HG03175 (cell line): ENCODE data around the gene SFXN2.
"Not testable (repeated sequence)": the region's sequence is repeated elsewhere in the genome, so short reads cannot be mapped to it uniquely, and the experiment has no call there.

Experiments
- ATAC-seq: cut with Tn5 transposase; IDR thresholded peaks from one replicate; pipeline ENCODE4 v1.9.1; 2021; ENCODE audit warnings: mild to moderate bottlenecking, moderate library complexity; ENCODE audit not compliant: unreplicated experiment

The SFXN2 gene, protein sequence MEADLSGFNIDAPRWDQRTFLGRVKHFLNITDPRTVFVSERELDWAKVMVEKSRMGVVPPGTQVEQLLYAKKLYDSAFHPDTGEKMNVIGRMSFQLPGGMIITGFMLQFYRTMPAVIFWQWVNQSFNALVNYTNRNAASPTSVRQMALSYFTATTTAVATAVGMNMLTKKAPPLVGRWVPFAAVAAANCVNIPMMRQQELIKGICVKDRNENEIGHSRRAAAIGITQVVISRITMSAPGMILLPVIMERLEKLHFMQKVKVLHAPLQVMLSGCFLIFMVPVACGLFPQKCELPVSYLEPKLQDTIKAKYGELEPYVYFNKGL

DNA sequence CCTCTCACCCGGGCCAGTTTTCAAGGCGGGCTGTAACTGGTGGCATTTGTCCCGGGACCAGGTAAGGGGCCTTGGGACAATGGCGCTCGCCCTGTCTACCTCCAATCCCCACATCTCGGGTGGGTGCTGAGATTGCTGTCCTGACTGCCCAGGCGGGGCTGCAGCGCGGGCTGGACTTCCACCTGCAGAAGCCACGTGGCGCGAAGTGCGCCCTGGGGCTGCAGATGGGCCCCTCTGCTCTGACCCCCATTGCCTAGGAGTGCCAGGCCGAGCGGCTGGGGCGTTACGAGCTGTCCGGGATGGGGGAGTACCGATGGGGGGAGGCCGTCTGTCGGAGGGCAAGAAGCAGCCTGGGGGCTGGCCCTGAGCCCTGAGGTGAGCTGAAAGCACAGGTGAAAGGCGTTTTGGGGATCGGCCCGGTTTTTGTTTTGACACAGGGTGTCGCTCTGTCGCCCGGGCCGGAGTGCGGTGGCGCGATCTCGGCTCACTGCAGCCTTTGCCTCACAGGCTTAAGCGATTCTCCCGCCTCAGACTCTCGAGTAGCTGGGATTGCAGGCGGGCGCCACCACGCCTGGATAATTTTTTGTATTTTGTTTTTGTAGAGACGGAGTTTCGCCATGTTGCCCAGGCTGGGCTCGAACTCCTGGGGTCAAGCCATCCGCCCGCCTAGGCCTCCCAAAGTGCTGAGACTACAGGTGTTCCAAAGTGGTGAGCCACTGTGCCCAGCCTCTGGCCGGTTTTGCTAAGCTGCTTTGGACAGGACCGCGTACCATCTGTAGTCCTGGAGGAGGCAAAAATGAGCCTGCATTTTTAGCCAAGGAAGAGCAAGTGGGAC is at the start of gene SFXN2:
SFXN2 (plus strand) TSS at position 16 of the 835 bp plus-strand sequence. CDS start 12,001 bp downstream, outside the sequence.
- peak; percentile 23 for ATAC-seq

DNA sequence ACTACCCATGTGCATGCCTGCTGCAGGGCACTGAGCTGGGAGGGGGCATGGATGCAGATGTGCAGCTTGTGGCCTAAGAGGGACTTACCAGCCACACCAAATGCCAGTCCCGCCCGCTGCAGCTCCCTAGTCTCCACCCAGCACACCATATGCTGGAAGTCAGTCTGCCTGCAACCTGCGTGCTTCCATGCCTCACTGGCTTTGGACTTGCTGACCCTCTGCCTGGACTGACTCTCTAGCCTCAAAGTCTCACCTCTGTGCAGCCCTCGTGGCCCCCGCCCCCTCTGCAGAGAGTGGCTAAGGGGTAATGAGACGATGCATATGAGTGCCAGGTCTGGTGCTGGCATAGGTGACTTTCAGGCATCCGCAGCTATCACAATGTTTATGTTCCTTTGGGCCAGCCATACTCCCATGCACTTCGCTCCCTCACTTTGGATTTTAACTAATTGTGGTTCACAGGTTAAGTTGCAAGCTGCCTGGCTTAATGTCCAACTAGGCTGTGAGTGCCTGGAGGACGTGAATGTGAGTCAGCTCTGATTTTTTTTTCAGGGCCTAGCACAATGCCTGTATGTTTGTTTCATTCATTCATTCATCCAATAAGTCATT is 48.4 kb upstream of the SFXN2 start:
- no peak for ATAC-seq

GRCh38 chr10:102667411-102667810 is 47.0 kb upstream of the SFXN2 start:
- not testable (repeated sequence) for ATAC-seq

DNA sequence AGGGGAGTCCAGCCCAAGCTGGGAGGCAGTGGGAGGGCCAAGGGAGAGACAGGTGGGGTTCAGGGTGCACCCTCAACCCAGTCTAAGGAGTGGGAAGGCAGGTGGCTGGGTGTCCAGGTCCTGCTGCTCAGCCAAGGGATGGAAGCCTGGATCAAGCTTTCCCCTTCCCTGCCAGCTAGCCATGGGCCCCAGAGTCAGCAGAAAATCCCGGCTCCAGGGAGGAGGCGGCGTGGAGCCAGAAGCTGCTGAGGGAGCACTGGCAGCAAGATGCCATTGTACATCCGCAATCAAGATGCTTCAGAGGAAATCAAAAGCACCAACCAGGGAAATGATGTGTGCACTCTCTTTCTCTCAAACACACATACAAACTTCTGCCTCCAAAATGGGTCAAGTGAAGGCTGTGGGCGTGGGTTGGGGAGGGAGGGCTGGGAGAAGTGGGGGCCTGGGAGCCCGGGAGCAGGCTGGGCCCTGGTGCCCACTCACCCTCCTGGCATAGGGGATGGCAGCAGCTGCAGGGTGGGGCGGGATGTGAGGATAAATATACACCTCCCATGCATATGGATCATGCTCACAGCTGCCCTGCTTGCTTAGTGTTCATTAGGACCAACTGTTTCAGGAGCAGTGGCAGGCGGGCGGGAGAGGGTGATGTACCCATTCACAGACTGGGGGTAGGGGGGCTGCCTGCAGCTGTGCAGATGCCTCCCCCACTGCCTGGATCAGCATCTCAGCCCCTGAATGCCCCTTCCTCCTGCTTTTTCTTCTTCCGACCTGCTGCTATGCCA is 45.9 kb upstream of the SFXN2 start:
- ATAC-seq, result no peak

DNA sequence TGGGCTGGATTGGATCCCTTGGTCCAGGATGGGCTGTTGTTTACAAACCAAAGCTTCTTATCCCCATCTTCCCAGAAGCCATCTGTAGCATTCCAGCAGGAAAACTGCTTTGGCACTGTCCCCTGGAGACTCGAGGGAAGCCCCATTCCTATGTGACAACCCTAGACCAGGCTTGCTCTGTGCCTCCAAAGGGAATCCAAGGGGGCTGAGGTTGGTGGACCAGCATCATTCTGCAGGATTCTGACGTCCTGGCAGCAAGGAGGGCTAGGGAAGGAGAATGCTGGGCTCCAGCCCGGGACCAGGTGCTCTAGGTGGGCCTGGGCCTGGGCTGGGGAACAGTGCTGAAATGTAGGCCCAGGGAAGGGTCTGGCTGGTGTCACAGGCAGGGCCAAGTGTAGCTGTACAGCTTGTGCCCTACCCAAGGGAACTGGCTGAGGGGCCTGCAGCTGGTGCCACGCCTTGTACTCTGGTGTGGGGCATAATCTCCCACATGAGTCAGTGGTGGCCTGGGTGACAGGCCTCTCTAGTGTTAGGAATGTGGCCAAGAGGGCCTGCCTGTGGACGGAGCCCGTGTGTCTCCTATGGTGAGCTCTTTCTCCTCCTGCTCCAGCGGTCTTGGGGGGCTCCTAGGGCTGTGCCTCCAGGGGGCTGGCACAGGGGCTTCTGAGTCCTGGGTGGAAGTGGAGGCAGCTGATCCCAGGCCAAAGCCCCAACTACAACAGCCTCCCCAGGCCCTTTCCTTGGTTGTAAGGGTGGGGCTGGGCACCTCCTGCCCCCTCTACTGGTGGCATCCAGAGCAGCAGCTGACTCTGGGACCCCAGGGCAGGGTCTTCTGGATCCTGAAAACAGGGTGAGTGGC is 45.0 kb upstream of the SFXN2 start:
- no peak for ATAC-seq

DNA sequence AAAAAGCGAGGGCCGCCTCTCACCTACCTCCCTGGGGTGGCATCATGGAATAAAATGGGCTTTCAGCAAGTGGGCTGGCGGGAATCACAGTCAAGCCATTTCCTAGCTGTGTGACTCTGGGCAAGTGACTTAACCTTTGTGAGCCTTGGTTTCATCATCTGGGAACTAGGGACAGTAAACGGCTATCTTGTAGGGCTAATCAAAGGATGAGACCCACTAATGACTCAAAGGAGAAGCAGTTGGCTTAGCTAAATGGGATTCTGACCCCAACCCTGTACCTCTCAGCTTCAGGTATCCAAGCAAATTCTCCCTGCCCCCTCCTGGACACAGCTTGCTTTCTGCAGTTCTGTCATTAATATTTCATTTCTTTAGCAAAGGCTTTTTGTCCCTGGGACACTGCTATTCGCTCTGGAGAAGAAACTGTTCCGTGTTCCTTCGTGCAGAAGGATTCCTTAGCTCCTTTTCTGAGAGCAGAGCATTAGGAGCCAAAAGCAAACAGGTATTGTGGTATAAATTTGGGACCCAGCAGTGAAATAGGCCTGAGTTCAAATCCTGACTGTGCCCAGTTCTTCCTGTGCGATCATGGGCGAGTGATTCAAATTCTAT is 44.3 kb upstream of the SFXN2 start:
- no peak for ATAC-seq

DNA sequence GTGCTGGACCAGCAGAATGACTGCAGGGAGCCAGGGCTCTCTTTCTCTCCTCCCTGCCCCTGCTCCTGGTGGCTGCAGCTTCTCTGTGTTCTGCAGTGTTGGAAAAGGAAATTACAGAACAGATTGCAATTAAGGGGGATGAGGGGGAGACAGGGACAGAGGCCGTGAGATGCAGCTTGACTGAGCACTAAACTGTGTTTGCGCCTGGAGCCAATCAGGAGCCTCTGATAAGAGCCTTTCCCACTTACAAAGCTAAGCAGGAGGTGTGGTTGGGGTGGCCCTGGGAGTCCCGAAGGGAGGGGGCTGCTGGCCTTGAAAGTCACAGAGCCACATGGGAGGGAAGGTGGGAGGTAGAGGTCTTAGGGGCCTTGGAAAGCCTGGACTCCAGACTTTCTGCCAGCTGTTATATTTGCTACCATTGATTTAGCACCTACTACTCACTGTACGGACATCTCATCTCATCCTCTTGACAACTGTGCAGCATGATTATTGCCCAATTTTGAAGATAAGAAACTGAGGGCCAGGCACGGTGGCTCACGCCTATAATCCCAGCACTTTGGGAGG is 43.5 kb upstream of the SFXN2 start:
- no peak for ATAC-seq

GRCh38 chr10:102673236-102673818 is 41.1 kb upstream of the SFXN2 start:
- ATAC-seq, result no peak

DNA sequence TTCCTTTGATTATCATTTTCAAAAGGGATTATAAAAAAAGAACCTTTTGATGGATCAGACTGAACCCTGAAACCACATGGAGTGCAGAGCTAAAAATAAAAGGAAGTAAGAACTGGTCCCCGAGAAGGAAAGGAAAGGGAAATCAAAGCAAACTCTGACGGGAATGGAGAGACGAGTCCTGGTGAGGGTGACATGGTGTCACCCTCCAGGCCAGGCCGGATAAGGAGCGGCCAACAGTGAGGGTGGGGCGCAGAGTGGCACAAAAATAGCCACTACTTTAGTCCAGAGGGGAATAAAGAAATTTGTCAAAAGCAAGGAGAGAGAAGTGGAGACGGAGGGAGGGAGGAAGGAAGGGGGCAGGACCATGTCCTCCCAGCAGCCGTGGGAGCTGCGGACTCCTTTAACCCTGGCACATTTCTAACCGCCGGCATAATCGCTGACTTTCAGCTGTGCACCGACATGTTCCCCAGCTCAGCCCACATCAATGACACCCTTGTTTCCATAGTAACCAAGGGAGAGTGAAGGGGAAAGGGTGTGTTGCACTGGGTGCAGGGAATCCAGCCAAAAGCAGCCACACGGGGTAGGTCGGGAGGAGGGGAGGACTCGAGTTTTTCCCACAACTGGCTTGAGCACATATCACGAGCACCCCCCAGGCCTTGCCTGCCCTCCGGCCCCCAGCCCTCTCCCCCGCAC is 40.5 kb upstream of the SFXN2 start:
- ATAC-seq, result no peak

- ATAC-seq, result no peak
These were observed 39.9 kb upstream of the SFXN2 start for GRCh38 chr10:102674566-102674965.

- ATAC-seq, result no peak
These were observed 39.3 kb upstream of the SFXN2 start for GRCh38 chr10:102675011-102675665.

DNA sequence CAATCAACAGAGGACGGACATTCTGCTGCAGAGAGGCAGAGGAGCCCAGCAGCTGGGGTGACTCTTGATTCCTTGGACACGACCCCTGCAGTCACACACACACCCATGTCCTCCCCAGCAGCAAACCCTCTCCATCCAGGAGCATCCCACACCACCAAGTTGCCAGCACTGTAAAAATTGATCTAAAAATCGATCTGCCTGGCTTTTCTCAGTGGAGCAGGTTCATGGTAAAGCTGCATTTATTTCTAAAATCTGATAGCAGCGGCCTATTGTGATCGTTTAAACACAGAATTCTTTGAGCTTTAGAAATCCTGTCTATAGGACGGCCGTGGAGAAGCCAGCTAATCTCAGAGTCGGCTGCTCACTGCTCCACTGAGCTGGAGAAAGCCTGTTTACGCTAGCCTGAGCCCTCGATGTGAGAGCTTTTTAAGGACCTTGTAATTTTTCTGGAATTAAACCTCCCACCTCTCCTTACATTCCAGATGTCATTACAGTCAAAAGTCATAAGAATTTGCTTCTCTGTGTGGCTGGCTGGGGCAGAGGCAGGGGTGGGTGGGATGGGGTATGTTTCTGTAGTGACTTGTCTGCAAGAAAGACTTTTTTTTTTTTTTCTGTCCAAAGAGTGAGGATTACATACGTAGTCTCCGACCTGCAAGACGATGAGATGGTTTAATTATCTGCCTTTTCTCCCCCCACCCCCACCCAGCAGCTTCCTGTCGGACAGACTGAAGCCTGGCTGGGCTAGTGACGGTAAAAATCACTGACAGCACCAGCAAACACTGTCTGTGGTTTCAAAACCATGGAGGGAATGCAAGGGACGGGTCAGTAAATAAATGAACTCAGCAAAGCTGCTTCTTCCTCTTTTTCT is 38.5 kb upstream of the SFXN2 start:
- ATAC-seq, result no peak

DNA sequence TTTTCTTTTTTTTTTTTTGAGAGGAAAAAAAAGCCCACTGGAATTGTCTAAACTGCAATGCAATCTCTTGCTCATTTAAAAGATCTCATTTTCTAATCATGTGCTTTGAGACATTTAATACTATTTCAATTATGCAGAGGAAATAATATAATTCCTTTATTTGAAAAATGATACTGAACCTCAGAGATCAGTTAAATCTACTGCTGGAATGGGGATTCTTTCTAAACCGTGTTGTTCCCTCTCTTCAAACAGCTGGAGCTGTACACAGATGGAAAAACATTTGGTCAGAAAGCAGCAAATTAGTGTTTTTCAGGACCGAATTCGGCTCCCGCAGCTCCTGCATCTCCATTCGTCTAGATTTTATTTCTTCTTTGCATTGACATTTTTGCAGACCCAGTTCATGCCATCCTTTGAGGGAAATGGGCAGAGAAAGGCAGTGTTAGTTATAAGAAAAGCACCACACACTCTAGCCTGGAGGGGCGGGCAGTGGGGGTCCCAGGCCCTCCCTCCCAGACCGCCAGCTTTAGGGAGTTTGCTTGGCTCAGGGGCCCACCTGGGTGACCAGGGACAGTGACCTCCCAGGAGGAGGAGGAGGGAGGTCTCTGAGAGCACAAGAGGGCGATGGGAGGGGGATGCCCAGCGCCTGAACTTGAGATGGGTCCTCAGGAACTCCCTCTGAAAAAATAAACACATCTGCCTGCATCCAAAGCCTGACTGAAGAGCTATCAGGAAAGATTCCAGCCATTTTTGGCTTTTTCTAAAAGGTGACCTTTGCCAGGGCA is 37.7 kb upstream of the SFXN2 start:
- no peak for ATAC-seq

- no peak for ATAC-seq
These were observed 36.9 kb upstream of the SFXN2 start for GRCh38 chr10:102677331-102678067.

DNA sequence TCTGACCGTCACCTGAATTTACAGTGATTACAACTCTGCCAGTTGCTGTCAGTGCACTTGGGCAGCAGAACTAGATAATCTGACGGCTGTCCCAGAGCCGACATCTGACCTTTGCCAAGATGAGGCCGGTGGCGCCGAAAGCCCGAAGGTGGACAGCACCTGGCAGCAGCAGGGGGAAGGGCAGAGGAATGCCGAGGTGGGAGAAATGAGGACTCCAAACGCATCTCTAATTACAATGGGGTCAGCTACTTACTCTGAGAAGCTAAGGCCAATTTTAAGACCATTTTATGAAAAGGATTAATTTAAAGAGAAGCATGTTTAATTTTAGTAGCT is 36.4 kb upstream of the SFXN2 start:
- no peak for ATAC-seq
